IPS-18c (cell line): ENCODE results near the gene INPP5A.

Experiments used
- H3K4me3 ChIP-seq: 2 replicates; pipeline ENCODE4 v1.7.0; 2013; ENCODE audit warnings: low read depth, mild to moderate bottlenecking, low read length, moderate library complexity; ENCODE audit not compliant: insufficient read depth
- H3K9me3 ChIP-seq: one replicate; pipeline ENCODE4 v1.6.1; 2013; ENCODE audit warnings: mild to moderate bottlenecking, low read length, moderate library complexity; ENCODE audit not compliant: control insufficient read depth, insufficient read depth

INPP5A gene

DNA sequence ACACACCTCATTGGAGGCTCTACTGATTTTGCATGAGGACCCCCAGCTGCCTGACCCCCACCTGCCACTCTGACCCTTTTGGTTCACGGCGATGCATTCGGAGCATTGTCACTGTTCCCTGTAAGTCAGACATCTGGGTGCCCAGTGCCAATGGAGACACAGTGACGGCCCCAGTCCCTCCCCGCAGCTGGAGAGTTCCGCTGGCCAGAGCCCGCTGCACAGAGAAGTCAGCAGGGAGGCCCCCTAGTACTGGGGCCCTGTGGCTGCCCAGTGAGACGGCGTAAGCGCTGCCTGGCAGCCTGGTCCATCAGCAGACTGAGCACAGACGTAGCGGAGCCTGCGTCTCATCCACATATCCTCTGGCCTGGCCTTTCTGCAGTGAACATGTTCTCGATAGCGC is 170.9 kb downstream of the INPP5A start:
- peaks cover 8% of the 10 kb centered on the region for H3K9me3 ChIP-seq
- no peak overlapping the region for H3K4me3 ChIP-seq

GRCh38 chr10:132708936-132709335 is 171.3 kb downstream of the INPP5A start:
- Histone ChIP-seq H3K9me3 (peaks cover 5% of the 10 kb centered on the region), H3K4me3 (no peak overlapping the region)

DNA sequence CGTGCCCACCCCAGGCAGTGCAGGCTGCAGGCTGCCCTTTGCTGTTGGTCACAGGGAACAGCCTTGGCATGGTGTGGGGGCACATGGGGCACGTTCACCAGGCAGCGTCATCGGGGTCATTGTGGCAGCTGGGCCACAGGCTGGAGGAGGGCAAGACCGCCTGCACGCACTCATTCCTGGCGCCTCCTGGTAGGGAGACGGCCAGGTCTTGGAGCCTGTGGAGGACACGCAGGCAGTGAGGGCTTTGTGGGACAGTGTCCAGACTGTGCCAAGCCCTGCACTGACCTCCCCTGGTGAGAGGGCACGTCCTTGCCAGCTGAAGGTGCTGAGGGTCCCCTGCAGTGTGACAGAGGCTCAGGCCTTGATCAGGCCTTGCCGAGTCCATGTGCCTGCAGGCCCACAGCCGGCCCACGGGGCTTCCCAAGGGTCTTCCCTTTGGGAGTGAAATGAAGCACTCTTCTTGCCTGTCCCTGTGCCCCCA is 171.9 kb downstream of the INPP5A start:
- Histone ChIP-seq H3K4me3 (no peak overlapping the region), H3K9me3 (peaks cover 4% of the 10 kb centered on the region)

DNA sequence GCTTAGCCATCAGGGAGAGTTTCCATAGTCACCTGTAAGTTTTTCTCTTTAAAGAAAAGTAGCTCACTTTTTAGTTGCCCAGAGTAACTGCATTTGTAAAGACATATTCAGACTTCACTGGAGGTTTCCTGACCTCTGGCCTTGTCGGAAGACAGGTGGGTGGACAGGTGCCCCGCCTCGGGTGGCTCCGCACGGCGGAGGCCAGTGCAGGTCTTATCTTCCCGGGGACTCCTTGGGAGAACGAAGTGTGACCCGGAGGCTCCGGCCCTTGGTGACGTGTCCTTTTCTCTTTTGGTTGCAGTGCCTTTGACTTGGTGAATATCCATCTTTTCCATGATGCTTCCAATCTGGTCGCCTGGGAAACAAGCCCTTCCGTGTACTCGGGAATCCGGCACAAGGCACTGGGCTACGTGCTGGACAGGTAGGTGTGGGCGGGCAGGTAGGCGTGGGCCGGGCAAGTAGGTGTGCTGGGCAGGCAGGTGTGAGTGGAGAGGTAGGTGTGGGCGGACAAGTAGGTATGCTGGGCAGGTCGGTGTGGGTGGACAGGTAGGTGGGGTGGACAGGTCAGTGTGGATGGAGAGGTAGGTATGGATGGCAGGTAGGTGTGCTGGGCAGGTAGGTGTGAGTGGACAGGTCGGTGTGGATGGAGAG is 172.6 kb downstream of the INPP5A start:
- Histone ChIP-seq H3K4me3 (no peak overlapping the region), H3K9me3 (peaks cover 4% of the 10 kb centered on the region)

- no peak overlapping the region for H3K4me3 ChIP-seq
- peaks cover 4% of the 10 kb centered on the region for H3K9me3 ChIP-seq
Measured at GRCh38 chr10:132710746-132711612, 173.4 kb downstream of the INPP5A start.

GRCh38 chr10:132711613-132712121 is 174.1 kb downstream of the INPP5A start:
- no peak overlapping the region for H3K4me3 ChIP-seq
- H3K9me3 ChIP-seq: no peaks in the 10 kb centered on the region

GRCh38 chr10:132712291-132712690 is 174.7 kb downstream of the INPP5A start:
- no peaks in the 10 kb centered on the region for H3K9me3 ChIP-seq
- no peak overlapping the region for H3K4me3 ChIP-seq

GRCh38 chr10:132712743-132713142 is 175.2 kb downstream of the INPP5A start:
- H3K4me3 ChIP-seq: no peak overlapping the region
- H3K9me3 ChIP-seq: no peaks in the 10 kb centered on the region

- Histone ChIP-seq H3K4me3 (no peak overlapping the region), H3K9me3 (no peaks in the 10 kb centered on the region)
Measured at GRCh38 chr10:132713421-132714095, 176.0 kb downstream of the INPP5A start.

- Histone ChIP-seq H3K4me3 (no peak overlapping the region), H3K9me3 (no peaks in the 10 kb centered on the region)
Measured at GRCh38 chr10:132714096-132714985, 176.8 kb downstream of the INPP5A start.

- H3K9me3 ChIP-seq: no peaks in the 10 kb centered on the region
Measured at GRCh38 chr10:132714986-132715775, 177.6 kb downstream of the INPP5A start.

GRCh38 chr10:132715776-132716680 is 178.4 kb downstream of the INPP5A start:
- H3K9me3 ChIP-seq: no peaks in the 10 kb centered on the region

More at GRCh38 chr10:132714986-132715775, 177.6 kb downstream of the INPP5A start:
- H3K4me3 ChIP-seq: no peak overlapping the region

DNA sequence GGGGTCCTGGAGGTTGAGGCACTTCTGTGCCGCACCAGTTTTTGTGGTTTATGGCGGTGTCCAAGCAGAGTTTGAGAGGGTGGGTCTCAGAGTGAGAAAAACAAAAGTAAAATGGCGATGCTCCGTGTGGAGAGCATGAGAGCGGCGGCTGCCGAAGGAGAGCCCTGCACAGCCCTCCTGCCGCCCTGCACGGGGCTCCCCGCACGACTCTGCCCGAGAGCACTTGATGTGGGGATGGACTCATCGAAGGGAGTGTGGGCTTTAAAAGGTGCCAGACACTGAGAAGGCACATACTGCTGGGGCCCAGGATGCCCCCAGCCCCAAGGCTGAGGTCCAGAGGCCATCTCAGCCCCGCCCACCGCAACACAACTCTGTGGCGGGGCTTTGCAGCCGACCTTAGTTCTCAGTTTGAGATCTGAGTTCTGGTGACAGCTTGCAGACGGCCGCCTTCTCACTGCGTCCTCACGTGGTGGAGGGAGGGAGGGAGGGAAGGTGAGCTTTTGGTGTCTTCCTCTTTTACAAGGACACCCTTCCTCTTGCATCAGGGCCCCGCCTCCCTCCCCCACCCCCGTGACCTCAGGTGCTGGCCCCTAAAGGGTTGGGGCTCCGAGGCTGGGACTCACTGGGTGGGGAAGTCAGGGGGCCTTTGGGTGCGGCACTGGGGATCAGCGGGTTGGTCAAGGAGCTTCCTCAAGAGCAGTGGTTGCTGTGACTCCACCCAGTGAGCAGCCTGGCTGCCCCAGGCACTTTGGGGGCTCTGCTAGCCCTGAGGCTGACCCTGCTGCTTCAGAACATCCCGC is 179.3 kb downstream of the INPP5A start:
- no peaks in the 10 kb centered on the region for H3K9me3 ChIP-seq
- no peak overlapping the region for H3K4me3 ChIP-seq

More at GRCh38 chr10:132715776-132716680, 178.4 kb downstream of the INPP5A start:
- H3K4me3 ChIP-seq: no peak overlapping the region

GRCh38 chr10:132721725-132722124 is 184.1 kb downstream of the INPP5A start:
- Histone ChIP-seq H3K4me3 (no peak overlapping the region), H3K9me3 (no peaks in the 10 kb centered on the region)
